Uterus (tissue), 4 donors: ENCODE measurements around the gene TMEM263. TPM values are rescaled to one million over a fixed set of nuclear protein-coding genes. Genes with fewer than 3 reads are reported as not detected.

Source experiments
- DNase-seq, 2 donors: peaks; one replicate each; pipeline ENCODE4 v3.0.0-alpha.2; 2019 to 2020
- H3K27ac ChIP-seq, 2 donors: fragments of 200-600 bp; sonication (generic); 1 replicate in 1 of 2; 2 replicates in 1 of 2; pipeline ENCODE4 v1.5.1; 2016 to 2018
- H3K27me3 ChIP-seq, 2 donors: fragments of 200-600 bp; sonication (generic); one replicate each; pipeline ENCODE4 v1.5.1; 2018 to 2019; ENCODE audit warnings: control low read depth in 1 of 2
- H3K36me3 ChIP-seq, 2 donors: fragments of 200-600 bp; sonication (generic); one replicate each; pipeline ENCODE4 v1.5.1; 2019; ENCODE audit warnings: control low read depth in 1 of 2
- H3K4me1 ChIP-seq, 2 donors: fragments of 200-600 bp; sonication (generic); one replicate each; pipeline ENCODE4 v1.5.1; 2018 to 2019; ENCODE audit warnings: control low read depth in 1 of 2
- H3K4me3 ChIP-seq, 2 donors: fragments of 200-600 bp; sonication (generic); 1 replicate in 1 of 2; 2 replicates in 1 of 2; pipeline ENCODE4 v1.5.1; 2018 to 2019; ENCODE audit warnings: mild to moderate bottlenecking in 1 of 2
- H3K9me3 ChIP-seq, 2 donors: fragments of 200-600 bp; sonication (generic); one replicate each; pipeline ENCODE4 v1.5.1; 2019; ENCODE audit warnings: control low read depth in 1 of 2
- POLR2A ChIP-seq, 2 donors: fragments of 450-650 bp; IDR thresholded peaks; one replicate each; pipeline ENCODE4 v1.6.1; 2016; ENCODE audit warnings: antibody characterized with exemption in 2 of 2, mild to moderate bottlenecking in 1 of 2, moderate library complexity in 1 of 2
- intact Hi-C: fragments of 100-400 bp; cut with DNase I; formaldehyde crosslinking; loops from one replicate; pipeline ENCODE4 v1.15.1; 2023; ENCODE audit warnings: low total_unique reads
- total RNA-seq, 4 donors: library from RNA; depleted of rRNA in 3 of 4; stranded (reverse); fragments of >200 nt in 3 of 4; gene quantifications; one replicate each; pipeline versions ENCODE4 v1.1.0 to v1.2.4, GENCODE V29; 2014 to 2023
- TF ChIP-seq, protein P1 (sequence below), 4 experiments: fragments of 200-600 bp in 2 of 4; fragments of 450-650 bp in 2 of 4; sonication (generic) in 2 of 4; IDR thresholded peaks; one replicate each; pipeline ENCODE4 v1.5.1; 2016 to 2019; ENCODE audit warnings: antibody characterized with exemption in 4 of 4, mild to moderate bottlenecking in 2 of 4, moderate library complexity in 1 of 4
- donor health status: DM: yes; HTN: yes; CAD: no.

Gene TMEM263
- total RNA-seq, 4 donors from 2014 or later = 35.9 to 157 (median 46.0) TPM

GRCh38 chr12:107007411-107007810, 51.7 kb downstream of the TMEM263 start:
- no peaks in the 10 kb centered on the region for H3K27me3 ChIP-seq
- no peak for TF ChIP-seq POLR2A (IDR thresholded peaks at IDR 0.05)
- TF ChIP-seq, protein P1, sequence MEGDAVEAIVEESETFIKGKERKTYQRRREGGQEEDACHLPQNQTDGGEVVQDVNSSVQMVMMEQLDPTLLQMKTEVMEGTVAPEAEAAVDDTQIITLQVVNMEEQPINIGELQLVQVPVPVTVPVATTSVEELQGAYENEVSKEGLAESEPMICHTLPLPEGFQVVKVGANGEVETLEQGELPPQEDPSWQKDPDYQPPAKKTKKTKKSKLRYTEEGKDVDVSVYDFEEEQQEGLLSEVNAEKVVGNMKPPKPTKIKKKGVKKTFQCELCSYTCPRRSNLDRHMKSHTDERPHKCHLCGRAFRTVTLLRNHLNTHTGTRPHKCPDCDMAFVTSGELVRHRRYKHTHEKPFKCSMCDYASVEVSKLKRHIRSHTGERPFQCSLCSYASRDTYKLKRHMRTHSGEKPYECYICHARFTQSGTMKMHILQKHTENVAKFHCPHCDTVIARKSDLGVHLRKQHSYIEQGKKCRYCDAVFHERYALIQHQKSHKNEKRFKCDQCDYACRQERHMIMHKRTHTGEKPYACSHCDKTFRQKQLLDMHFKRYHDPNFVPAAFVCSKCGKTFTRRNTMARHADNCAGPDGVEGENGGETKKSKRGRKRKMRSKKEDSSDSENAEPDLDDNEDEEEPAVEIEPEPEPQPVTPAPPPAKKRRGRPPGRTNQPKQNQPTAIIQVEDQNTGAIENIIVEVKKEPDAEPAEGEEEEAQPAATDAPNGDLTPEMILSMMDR (IDR thresholded peaks at IDR 0.05) = no peak
- intact Hi-C loops = no loop called here
- H3K27ac ChIP-seq = no peak overlapping the region
- H3K9me3 ChIP-seq = no peaks in the 10 kb centered on the region
- H3K4me3 ChIP-seq = no peak overlapping the region
- no peaks in the 10 kb centered on the region for H3K4me1 ChIP-seq
- DNase-seq = no peak
- H3K36me3 ChIP-seq = no peaks in the 10 kb centered on the region

- TF ChIP-seq, protein P1 (IDR thresholded peaks at IDR 0.05) = no peak
- TF ChIP-seq POLR2A (IDR thresholded peaks at IDR 0.05) = no peak
- intact Hi-C loops = no loop called here
- Histone ChIP-seq H3K27me3 (no peaks in the 10 kb centered on the region), H3K4me3 (no peak overlapping the region), H3K9me3 (no peaks in the 10 kb centered on the region), H3K27ac (no peak overlapping the region), H3K36me3 (no peaks in the 10 kb centered on the region), H3K4me1 (no peaks in the 10 kb centered on the region)
- DNase-seq = no peak
Observed at GRCh38 chr12:107011519-107011918, 55.8 kb downstream of the TMEM263 start.

- no peak overlapping the region for H3K4me3 ChIP-seq
- H3K9me3 ChIP-seq = no peaks in the 10 kb centered on the region
- no peak overlapping the region for H3K27ac ChIP-seq
- DNase-seq = no peak
- intact Hi-C loops = no loop called here
- H3K4me1 ChIP-seq = no peaks in the 10 kb centered on the region
- no peaks in the 10 kb centered on the region for H3K36me3 ChIP-seq
- no peaks in the 10 kb centered on the region for H3K27me3 ChIP-seq
- TF ChIP-seq POLR2A (IDR thresholded peaks at IDR 0.05) = no peak
- TF ChIP-seq, protein P1 (IDR thresholded peaks at IDR 0.05) = no peak
Observed at GRCh38 chr12:107012736-107013425, 57.2 kb downstream of the TMEM263 start.

GRCh38 chr12:107014055-107014454, 58.3 kb downstream of the TMEM263 start:
- intact Hi-C loops = no loop called here
- H3K27me3 ChIP-seq = no peaks in the 10 kb centered on the region
- no peak for DNase-seq
- H3K36me3 ChIP-seq = no peaks in the 10 kb centered on the region
- no peak overlapping the region for H3K4me3 ChIP-seq
- H3K4me1 ChIP-seq = no peaks in the 10 kb centered on the region
- no peaks in the 10 kb centered on the region for H3K9me3 ChIP-seq
- no peak overlapping the region for H3K27ac ChIP-seq
- TF ChIP-seq POLR2A (IDR thresholded peaks at IDR 0.05) = no peak
- TF ChIP-seq, protein P1 (IDR thresholded peaks at IDR 0.05) = no peak

GRCh38 chr12:107017042-107017441, 61.3 kb downstream of the TMEM263 start:
- H3K4me3 ChIP-seq = no peak overlapping the region
- no peak for DNase-seq
- no peak for TF ChIP-seq POLR2A (IDR thresholded peaks at IDR 0.05)
- TF ChIP-seq, protein P1 (IDR thresholded peaks at IDR 0.05) = no peak
- intact Hi-C loops = no loop called here
- H3K27ac ChIP-seq = no peak overlapping the region
- no peaks in the 10 kb centered on the region for H3K27me3 ChIP-seq
- H3K36me3 ChIP-seq = no peaks in the 10 kb centered on the region
- no peaks in the 10 kb centered on the region for H3K4me1 ChIP-seq
- H3K9me3 ChIP-seq = no peaks in the 10 kb centered on the region
